IMR-90 (cell line): Measurements from ENCODE around the gene LPO. TPM values are rescaled to one million over a fixed set of nuclear protein-coding genes. Genes with fewer than 3 reads are reported as not detected.

Source experiments
- ATAC-seq: fragments of 200-7000 bp; cut with Tn5 transposase; 2 replicates; pipeline ENCODE4 v1.9.1; 2020; ENCODE audit warnings: low read depth, mild to moderate bottlenecking, moderate library complexity
- BruUV-seq: library from RNA; stranded (reverse); fragments of 400-500 nt; replicated peaks from 2 replicates; lab custom pipeline; 2021; lab: Mats Ljungman, UMichigan
- CTCF ChIA-PET: fragments of 300-600 bp; formaldehyde crosslinking; extraction: SDS; loops from one replicate; lab custom pipeline; 2021; ENCODE audit warnings: antibody characterized with exemption; lab: Yijun Ruan, JAX
- POLR2A ChIA-PET: fragments of 300-600 bp; sonication (Branson Sonifier 250); formaldehyde crosslinking; loops from one replicate; lab custom pipeline; 2022; ENCODE audit warnings: antibody characterized with exemption; ENCODE audit not compliant: unreplicated experiment; lab: Charles Lee
- DNase-seq: peaks from one replicate; pipeline ENCODE4 v3.0.0; 2013
- H2AFZ ChIP-seq: replicated peaks from 2 replicates; pipeline ENCODE3; 2013; ENCODE audit warnings: low read length, mild to moderate bottlenecking; ENCODE audit not compliant: poor library complexity
- H2AK5ac ChIP-seq: 2 replicates; pipeline ENCODE4 v1.6.1; 2013; ENCODE audit warnings: low read depth, low read length, inconsistent platforms
- H2AK9ac ChIP-seq: replicated peaks from 2 replicates; pipeline ENCODE3; 2013; ENCODE audit warnings: mild to moderate bottlenecking, low read depth, low read length, moderate library complexity; ENCODE audit not compliant: poor library complexity
- H2BK120ac ChIP-seq: 2 replicates; pipeline ENCODE4 v1.6.1; 2013; ENCODE audit warnings: low read depth, low read length, inconsistent platforms
- H2BK15ac ChIP-seq: 3 replicates; pipeline ENCODE4 v1.6.1; 2013; ENCODE audit warnings: low read depth, low read length, inconsistent platforms
- H2BK20ac ChIP-seq: 2 replicates; pipeline ENCODE4 v1.6.1; 2013; ENCODE audit warnings: low read depth, mild to moderate bottlenecking, inconsistent platforms, low read length, moderate library complexity
- H2BK5ac ChIP-seq: 2 replicates; pipeline ENCODE4 v1.6.1; 2013; ENCODE audit warnings: mild to moderate bottlenecking, low read depth, low read length, inconsistent platforms; ENCODE audit not compliant: poor library complexity, severe bottlenecking
- H3K14ac ChIP-seq: replicated peaks from 2 replicates; pipeline ENCODE4 v1.6.1; 2013; ENCODE audit warnings: low read depth, low read length, inconsistent platforms
- H3K18ac ChIP-seq: 2 replicates; pipeline ENCODE4 v1.6.1; 2013; ENCODE audit warnings: low read depth, low read length, control low read depth
- H3K23ac ChIP-seq: 2 replicates; pipeline ENCODE4 v1.6.1; 2013; ENCODE audit warnings: low read depth, low read length, inconsistent platforms
- H3K27ac ChIP-seq: 2 replicates; pipeline ENCODE4 v1.5.1; 2013; ENCODE audit warnings: mild to moderate bottlenecking, control low read depth, low read length; ENCODE audit not compliant: insufficient read depth
- H3K27me3 ChIP-seq: 2 replicates; pipeline ENCODE4 v1.6.1; 2013; ENCODE audit warnings: low read length; ENCODE audit not compliant: control insufficient read depth, insufficient read depth
- H3K36me3 ChIP-seq: 2 replicates; pipeline ENCODE4 v1.6.1; 2013; ENCODE audit warnings: low read length, mixed read lengths; ENCODE audit not compliant: control insufficient read depth, insufficient read depth
- H3K4ac ChIP-seq: 2 replicates; pipeline ENCODE4 v1.6.1; 2013; ENCODE audit warnings: low read depth, low read length, inconsistent platforms
- H3K4me1 ChIP-seq: 2 replicates; pipeline ENCODE4 v1.6.1; 2013; ENCODE audit warnings: low read length, mixed read lengths; ENCODE audit not compliant: control insufficient read depth, insufficient read depth
- H3K4me2 ChIP-seq: 2 replicates; pipeline ENCODE4 v1.6.1; 2013; ENCODE audit warnings: low read depth, mild to moderate bottlenecking, control low read depth, low read length, moderate library complexity
- H3K4me3 ChIP-seq: 2 replicates; pipeline ENCODE4 v1.5.1; 2013; ENCODE audit warnings: low read depth, mild to moderate bottlenecking, control low read depth, low read length, moderate library complexity; ENCODE audit not compliant: insufficient read depth
- H3K56ac ChIP-seq: 2 replicates; pipeline ENCODE4 v1.6.1; 2013; ENCODE audit warnings: low read length, inconsistent platforms; ENCODE audit not compliant: insufficient read depth; ENCODE audit errors: extremely low read depth
- H3K79me1 ChIP-seq, 2 experiments: 2 replicates each; pipeline ENCODE4 v1.6.1; 2013; ENCODE audit warnings: low read length in 2 of 2, inconsistent platforms in 1 of 2, low read depth in 1 of 2
- H3K9ac ChIP-seq: 2 replicates; pipeline ENCODE4 v1.6.1; 2013; ENCODE audit warnings: low read depth, low read length, control low read depth
- H3K9me1 ChIP-seq: 2 replicates; pipeline ENCODE4 v1.6.1; 2013; ENCODE audit warnings: low read length, inconsistent platforms; ENCODE audit not compliant: insufficient read depth
- H3K9me3 ChIP-seq: 2 replicates; pipeline ENCODE4 v1.6.1; 2013; ENCODE audit warnings: low read length; ENCODE audit not compliant: control insufficient read depth, insufficient read depth
- H4K20me1 ChIP-seq: 2 replicates; pipeline ENCODE4 v1.6.1; 2013; ENCODE audit warnings: low read length, inconsistent platforms; ENCODE audit not compliant: insufficient read depth
- H4K5ac ChIP-seq: 2 replicates; pipeline ENCODE4 v1.6.1; 2013; ENCODE audit warnings: mild to moderate bottlenecking, low read depth, low read length, control low read depth
- H4K8ac ChIP-seq, 2 experiments: 2 replicates each; pipeline ENCODE4 v1.6.1; 2013; ENCODE audit warnings: low read depth in 2 of 2, low read length in 2 of 2, control low read depth in 1 of 2, inconsistent platforms in 1 of 2
- H4K91ac ChIP-seq: 2 replicates; pipeline ENCODE4 v1.6.1; 2013; ENCODE audit warnings: low read depth, low read length, inconsistent platforms; ENCODE audit not compliant: insufficient read depth
- BHLHE40 ChIP-seq: fragments of 150-350 bp; IDR thresholded peaks from 2 replicates; pipeline ENCODE4 v1.6.1; 2016; ENCODE audit warnings: mild to moderate bottlenecking, low read depth, low read length
- MAFK ChIP-seq: IDR thresholded peaks from 2 replicates; pipeline ENCODE4 v1.6.1; 2012; ENCODE audit warnings: low read depth, low read length, improper control_type of control experiment
- RCOR1 ChIP-seq: IDR thresholded peaks from 2 replicates; pipeline ENCODE4 v1.6.1; 2012; ENCODE audit warnings: mild to moderate bottlenecking, low read length, improper control_type of control experiment; ENCODE audit not compliant: insufficient replicate concordance
- RFX5 ChIP-seq: IDR thresholded peaks from 2 replicates; pipeline ENCODE4 v1.8.0; 2012; ENCODE audit warnings: low read depth, mild to moderate bottlenecking, low read length, moderate library complexity
- WGBS, 2 experiments: methylation state at CpG; one replicate each; pipeline versions ENCODE4 v1.1.5 to v1.1.7; 2013; ENCODE audit warnings: missing lambda C conversion rate in 2 of 2; ENCODE audit not compliant: insufficient read length in 1 of 2; ENCODE audit errors: extremely low coverage in 2 of 2; 5-methylcytosine and 5-hydroxymethylcytosine counted together
- dilution Hi-C: fragments of 300-500 bp; cut with HindIII; formaldehyde crosslinking; loops from one replicate; pipeline ENCODE4 v1.14.3; 2018; ENCODE audit warnings: low sequenced_read_pairs; ENCODE audit not compliant: unreplicated experiment
- in situ Hi-C: fragments of 300-500 bp; cut with MboI; formaldehyde crosslinking; loops from 3 replicates; pipeline ENCODE4 v1.14.3; 2019; ENCODE audit warnings: low sequenced_read_pairs, inconsistent platforms, mixed read lengths
- intact Hi-C: fragments of 100-400 bp; cut with micrococcal nuclease; formaldehyde crosslinking; loops from 2 replicates; pipeline ENCODE4 v1.10.0; 2022
- polyA plus RNA-seq, 3 experiments: library from polyadenylated mRNA; depleted of rRNA; stranded (reverse); fragments of >200 nt; gene quantifications; 2 replicates each; pipeline ENCODE4 v1.2.3, GENCODE V29; 2012; ENCODE audit warnings: low replicate concordance in 1 of 3
- total RNA-seq: library from RNA; depleted of rRNA; stranded (reverse); fragments of >200 nt; gene quantifications from 2 replicates; pipeline ENCODE4 v1.2.3, GENCODE V29; 2012
- TF ChIP-seq, protein P1 (sequence below): conservative IDR thresholded peaks from 2 replicates; pipeline ENCODE4 v1.5.1; 2012; ENCODE audit warnings: mild to moderate bottlenecking, low read depth, low read length, improper control_type of control experiment
- TF ChIP-seq, protein P2 (sequence below): fragments of 150-350 bp; IDR thresholded peaks from 2 replicates; pipeline ENCODE4 v1.6.1; 2016; ENCODE audit warnings: low read depth, mild to moderate bottlenecking, low read length, moderate library complexity, borderline replicate concordance

Gene LPO
- total and polyA plus RNA-seq, 2 of the 4 experiments (the other 2 are of a cell fraction): not detected

DNA sequence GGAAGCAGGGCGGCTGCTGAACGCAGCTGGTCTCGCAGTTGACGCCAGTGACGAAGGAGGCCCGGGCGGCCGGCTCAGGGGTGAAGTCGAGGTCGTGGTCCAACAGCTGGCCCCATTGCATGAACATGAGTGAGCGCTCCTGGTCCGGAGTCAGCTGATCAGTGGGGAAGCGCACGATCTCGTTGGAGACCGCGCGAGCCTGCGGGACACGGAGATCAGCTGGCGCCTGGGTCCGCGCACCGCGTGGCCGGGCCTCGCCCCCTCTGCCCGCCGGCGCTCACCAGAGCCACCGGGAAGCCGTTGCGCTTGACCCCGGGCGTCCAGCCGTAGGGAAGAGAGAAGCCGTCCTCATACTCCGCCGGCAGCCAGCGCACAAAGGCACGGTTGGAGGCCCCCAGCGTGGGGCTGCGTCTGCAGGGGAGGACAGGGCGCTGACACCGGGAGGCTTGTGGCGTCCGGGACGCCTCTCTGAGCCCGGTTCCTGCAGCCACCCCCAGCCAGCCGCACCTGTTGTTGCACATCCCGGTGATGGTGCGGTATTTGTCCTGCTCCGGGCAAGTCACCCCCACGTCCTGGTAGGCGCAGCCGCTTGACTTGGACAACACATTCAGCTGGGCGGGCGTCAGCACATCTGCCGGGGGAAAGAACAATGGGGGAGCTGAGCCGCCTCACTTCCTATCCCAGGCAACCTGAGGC, 40.8 kb downstream of the LPO start:
- ChIA-PET CTCF (no interaction called here), POLR2A (no interaction called here)
- in situ Hi-C loops (no loop called here), dilution Hi-C loops (no loop called here), intact Hi-C loops (no loop called here)
- H3K23ac ChIP-seq: no peak overlapping the region
- no peak overlapping the region for H4K8ac ChIP-seq
- H2BK5ac ChIP-seq: no peak overlapping the region
- H3K36me3 ChIP-seq: no peaks in the 10 kb centered on the region
- H3K27me3 ChIP-seq: peaks cover 18% of the 10 kb centered on the region
- H3K56ac ChIP-seq: no peak overlapping the region
- no peaks in the 10 kb centered on the region for H3K9me1 ChIP-seq
- 10% methylated on average over 42 of the region's 60 CpGs; no CpG with 5 or more reads in 1 of the 2 experiments for WGBS, 2 experiments
- BruUV-seq: no TSS peak
- no peaks in the 10 kb centered on the region for H4K20me1 ChIP-seq
- DNase-seq (peak; percentile 30), ATAC-seq (peak; percentile 32)
- no peak overlapping the region for H3K9ac ChIP-seq
- H2BK120ac ChIP-seq: no peak overlapping the region
- H2AK5ac ChIP-seq: no peak overlapping the region
- no peaks in the 10 kb centered on the region for H3K4me1 ChIP-seq
- TF ChIP-seq MAFK: no peak
- no peak for TF ChIP-seq BHLHE40
- TF ChIP-seq, protein P1, sequence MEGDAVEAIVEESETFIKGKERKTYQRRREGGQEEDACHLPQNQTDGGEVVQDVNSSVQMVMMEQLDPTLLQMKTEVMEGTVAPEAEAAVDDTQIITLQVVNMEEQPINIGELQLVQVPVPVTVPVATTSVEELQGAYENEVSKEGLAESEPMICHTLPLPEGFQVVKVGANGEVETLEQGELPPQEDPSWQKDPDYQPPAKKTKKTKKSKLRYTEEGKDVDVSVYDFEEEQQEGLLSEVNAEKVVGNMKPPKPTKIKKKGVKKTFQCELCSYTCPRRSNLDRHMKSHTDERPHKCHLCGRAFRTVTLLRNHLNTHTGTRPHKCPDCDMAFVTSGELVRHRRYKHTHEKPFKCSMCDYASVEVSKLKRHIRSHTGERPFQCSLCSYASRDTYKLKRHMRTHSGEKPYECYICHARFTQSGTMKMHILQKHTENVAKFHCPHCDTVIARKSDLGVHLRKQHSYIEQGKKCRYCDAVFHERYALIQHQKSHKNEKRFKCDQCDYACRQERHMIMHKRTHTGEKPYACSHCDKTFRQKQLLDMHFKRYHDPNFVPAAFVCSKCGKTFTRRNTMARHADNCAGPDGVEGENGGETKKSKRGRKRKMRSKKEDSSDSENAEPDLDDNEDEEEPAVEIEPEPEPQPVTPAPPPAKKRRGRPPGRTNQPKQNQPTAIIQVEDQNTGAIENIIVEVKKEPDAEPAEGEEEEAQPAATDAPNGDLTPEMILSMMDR: no peak
- TF ChIP-seq, protein P2, sequence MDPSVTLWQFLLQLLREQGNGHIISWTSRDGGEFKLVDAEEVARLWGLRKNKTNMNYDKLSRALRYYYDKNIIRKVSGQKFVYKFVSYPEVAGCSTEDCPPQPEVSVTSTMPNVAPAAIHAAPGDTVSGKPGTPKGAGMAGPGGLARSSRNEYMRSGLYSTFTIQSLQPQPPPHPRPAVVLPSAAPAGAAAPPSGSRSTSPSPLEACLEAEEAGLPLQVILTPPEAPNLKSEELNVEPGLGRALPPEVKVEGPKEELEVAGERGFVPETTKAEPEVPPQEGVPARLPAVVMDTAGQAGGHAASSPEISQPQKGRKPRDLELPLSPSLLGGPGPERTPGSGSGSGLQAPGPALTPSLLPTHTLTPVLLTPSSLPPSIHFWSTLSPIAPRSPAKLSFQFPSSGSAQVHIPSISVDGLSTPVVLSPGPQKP: no peak
- TF ChIP-seq RFX5: no peak
- no peak for TF ChIP-seq RCOR1
- H2AK9ac ChIP-seq: no peak overlapping the region
- no peak overlapping the region for H3K4me2 ChIP-seq
- H4K91ac ChIP-seq: no peak overlapping the region
- H3K9me3 ChIP-seq: no peaks in the 10 kb centered on the region
- H3K79me1 ChIP-seq: no peaks in the 10 kb centered on the region
- no peak overlapping the region for H3K4ac ChIP-seq
- H3K27ac ChIP-seq: no peak overlapping the region
- no peak overlapping the region for H3K14ac ChIP-seq
- no peak overlapping the region for H2BK20ac ChIP-seq
- peak overlapping the region; percentile 13 for H2AFZ ChIP-seq
- no peak overlapping the region for H3K4me3 ChIP-seq
- H4K5ac ChIP-seq: no peak overlapping the region
- H3K18ac ChIP-seq: no peak overlapping the region
- no peak overlapping the region for H2BK15ac ChIP-seq
